Stimulated activated naive CD8-positive, alpha-beta T cell treated with anti-CD3 and anti-CD28 coated beads, Interleukin-15, Interleukin-2, amounts not matched to agents 100 ng/mL and 50 ng/mL, for 24 hours (primary cell): ENCODE results near the gene ABTB2.

Experiments
- H3K27ac Mint-ChIP-seq: one replicate; pipeline ENCODE4 v1.8.0; 2021; ENCODE audit warnings: mild to moderate bottlenecking, mixed read lengths
- H3K27me3 Mint-ChIP-seq: one replicate; pipeline ENCODE4 v1.8.0; 2021; ENCODE audit warnings: mixed read lengths
- H3K36me3 Mint-ChIP-seq: one replicate; pipeline ENCODE4 v1.8.0; 2021; ENCODE audit warnings: low read depth, mixed read lengths
- H3K4me1 Mint-ChIP-seq: one replicate; pipeline ENCODE4 v1.8.0; 2021; ENCODE audit warnings: low read depth, mixed read lengths
- H3K4me3 Mint-ChIP-seq: one replicate; pipeline ENCODE4 v1.8.0; 2021; ENCODE audit warnings: mild to moderate bottlenecking, mixed read lengths
- H3K9me3 Mint-ChIP-seq: one replicate; pipeline ENCODE4 v1.8.0; 2021; ENCODE audit warnings: mixed read lengths

Gene ABTB2

DNA sequence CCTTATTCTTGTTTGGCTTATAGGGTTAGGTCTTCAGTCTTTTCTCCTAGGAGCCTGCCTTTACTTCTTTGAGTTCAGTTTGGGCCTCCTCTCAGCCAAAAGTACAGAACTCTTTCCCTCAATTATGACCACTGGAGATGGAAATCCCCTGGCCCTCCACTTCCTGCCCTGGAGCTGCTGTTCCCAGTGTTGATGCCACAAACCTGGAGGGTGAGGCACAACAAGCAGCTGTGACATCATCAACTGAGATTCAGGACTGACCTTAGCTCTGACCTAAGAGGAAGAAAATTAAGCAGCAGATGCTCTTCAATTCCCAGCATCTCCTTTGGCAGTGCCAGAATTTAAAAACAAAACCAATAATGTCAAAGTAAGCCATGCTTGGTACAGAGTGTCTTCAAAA, 3.0 kb downstream of the ABTB2 start:
- Mint-ChIP-seq H3K36me3 (peaks cover 7% of the 10 kb centered on the region), H3K4me1 (peaks cover 28% of the 10 kb centered on the region), H3K4me3 (peak overlapping the region; percentile 60), H3K27ac (no peak overlapping the region), H3K9me3 (no peaks in the 10 kb centered on the region), H3K27me3 (peaks cover 52% of the 10 kb centered on the region)

GRCh38 chr11:34353881-34354280, 3.9 kb downstream of the ABTB2 start:
- peaks cover 7% of the 10 kb centered on the region for H3K36me3 Mint-ChIP-seq
- H3K4me3 Mint-ChIP-seq = no peak overlapping the region
- peaks cover 24% of the 10 kb centered on the region for H3K4me1 Mint-ChIP-seq
- H3K27me3 Mint-ChIP-seq = peaks cover 56% of the 10 kb centered on the region
- H3K27ac Mint-ChIP-seq = no peak overlapping the region
- no peaks in the 10 kb centered on the region for H3K9me3 Mint-ChIP-seq

DNA sequence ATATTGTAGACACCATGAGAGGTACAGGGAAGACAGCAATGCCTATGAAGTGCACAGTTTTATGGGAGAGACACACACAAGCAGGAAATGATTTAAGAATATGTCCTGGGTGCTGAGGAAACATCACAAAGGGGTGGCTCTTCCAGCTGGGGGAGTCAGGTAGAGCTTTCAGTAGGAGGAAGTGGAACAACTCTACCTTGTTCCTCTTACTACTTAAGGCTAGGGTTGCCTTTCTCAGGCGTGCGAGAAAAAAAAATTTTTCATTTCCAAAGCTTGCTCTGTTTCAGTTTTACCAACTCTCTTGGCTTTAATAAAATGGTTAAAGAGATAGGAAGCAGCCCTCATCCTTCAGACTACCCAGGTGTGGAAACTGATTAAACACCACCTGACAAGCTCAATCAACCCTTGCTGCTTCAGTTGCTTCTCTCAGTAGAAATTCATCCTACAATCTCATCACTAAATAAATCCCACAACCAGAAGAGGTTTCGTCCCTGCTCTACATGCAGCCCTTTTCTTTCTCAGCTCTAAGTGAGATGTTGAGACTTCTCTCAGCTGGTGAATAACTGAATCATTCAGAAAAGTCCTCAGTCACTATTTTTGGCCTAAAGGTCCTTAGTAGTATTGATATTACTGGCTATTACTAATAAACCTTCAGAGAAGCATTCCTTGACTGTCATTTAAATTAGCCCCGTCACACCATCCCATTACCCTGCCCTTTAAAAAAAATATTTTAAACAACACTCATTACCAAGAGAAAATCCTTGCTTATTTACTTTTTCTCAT, 5.9 kb downstream of the ABTB2 start:
- Mint-ChIP-seq H3K4me3 (no peak overlapping the region), H3K27me3 (peaks cover 59% of the 10 kb centered on the region), H3K4me1 (peaks cover 20% of the 10 kb centered on the region), H3K36me3 (peaks cover 7% of the 10 kb centered on the region), H3K9me3 (no peaks in the 10 kb centered on the region), H3K27ac (no peak overlapping the region)

GRCh38 chr11:34351051-34351450, 6.8 kb downstream of the ABTB2 start:
- H3K4me3 Mint-ChIP-seq = no peak overlapping the region
- H3K9me3 Mint-ChIP-seq = no peaks in the 10 kb centered on the region
- H3K36me3 Mint-ChIP-seq = peaks cover 7% of the 10 kb centered on the region
- peaks cover 52% of the 10 kb centered on the region for H3K27me3 Mint-ChIP-seq
- no peak overlapping the region for H3K27ac Mint-ChIP-seq
- peaks cover 13% of the 10 kb centered on the region for H3K4me1 Mint-ChIP-seq

- no peak overlapping the region for H3K27ac Mint-ChIP-seq
- H3K4me1 Mint-ChIP-seq = peaks cover 3% of the 10 kb centered on the region
- H3K9me3 Mint-ChIP-seq = no peaks in the 10 kb centered on the region
- H3K4me3 Mint-ChIP-seq = no peak overlapping the region
- peaks cover 4% of the 10 kb centered on the region for H3K36me3 Mint-ChIP-seq
- H3K27me3 Mint-ChIP-seq = peaks cover 45% of the 10 kb centered on the region
These were observed 7.9 kb downstream of the ABTB2 start for GRCh38 chr11:34349882-34350281.

- peaks cover 38% of the 10 kb centered on the region for H3K27me3 Mint-ChIP-seq
- no peaks in the 10 kb centered on the region for H3K36me3 Mint-ChIP-seq
- H3K4me1 Mint-ChIP-seq = no peaks in the 10 kb centered on the region
- no peaks in the 10 kb centered on the region for H3K9me3 Mint-ChIP-seq
- no peak overlapping the region for H3K4me3 Mint-ChIP-seq
- no peak overlapping the region for H3K27ac Mint-ChIP-seq
These were observed 8.9 kb downstream of the ABTB2 start for GRCh38 chr11:34348919-34349318.

GRCh38 chr11:34348096-34348495, 9.7 kb downstream of the ABTB2 start:
- no peaks in the 10 kb centered on the region for H3K4me1 Mint-ChIP-seq
- no peaks in the 10 kb centered on the region for H3K36me3 Mint-ChIP-seq
- H3K27ac Mint-ChIP-seq = no peak overlapping the region
- peaks cover 32% of the 10 kb centered on the region for H3K27me3 Mint-ChIP-seq
- H3K9me3 Mint-ChIP-seq = no peaks in the 10 kb centered on the region
- no peak overlapping the region for H3K4me3 Mint-ChIP-seq

- Mint-ChIP-seq H3K27me3 (peaks cover 18% of the 10 kb centered on the region), H3K36me3 (no peaks in the 10 kb centered on the region), H3K9me3 (no peaks in the 10 kb centered on the region), H3K4me3 (no peak overlapping the region), H3K27ac (no peak overlapping the region), H3K4me1 (no peaks in the 10 kb centered on the region)
These were observed 11.3 kb downstream of the ABTB2 start for GRCh38 chr11:34346551-34346950.

- no peaks in the 10 kb centered on the region for H3K4me1 Mint-ChIP-seq
- no peaks in the 10 kb centered on the region for H3K36me3 Mint-ChIP-seq
- H3K27ac Mint-ChIP-seq = no peak overlapping the region
- no peaks in the 10 kb centered on the region for H3K9me3 Mint-ChIP-seq
- no peak overlapping the region for H3K4me3 Mint-ChIP-seq
- peaks cover 14% of the 10 kb centered on the region for H3K27me3 Mint-ChIP-seq
These were observed 11.8 kb downstream of the ABTB2 start for GRCh38 chr11:34345991-34346480.

- H3K4me3 Mint-ChIP-seq = no peak overlapping the region
- H3K9me3 Mint-ChIP-seq = no peaks in the 10 kb centered on the region
- peaks cover 14% of the 10 kb centered on the region for H3K27me3 Mint-ChIP-seq
- no peaks in the 10 kb centered on the region for H3K36me3 Mint-ChIP-seq
- H3K27ac Mint-ChIP-seq = no peak overlapping the region
- H3K4me1 Mint-ChIP-seq = no peaks in the 10 kb centered on the region
These were observed 12.3 kb downstream of the ABTB2 start for GRCh38 chr11:34345540-34345876.

- H3K36me3 Mint-ChIP-seq = no peaks in the 10 kb centered on the region
- H3K27me3 Mint-ChIP-seq = peaks cover 14% of the 10 kb centered on the region
- peaks cover under 1% of the 10 kb centered on the region for H3K4me1 Mint-ChIP-seq
- no peak overlapping the region for H3K4me3 Mint-ChIP-seq
- H3K9me3 Mint-ChIP-seq = no peaks in the 10 kb centered on the region
- H3K27ac Mint-ChIP-seq = no peak overlapping the region
These were observed 12.9 kb downstream of the ABTB2 start for GRCh38 chr11:34344768-34345539.

DNA sequence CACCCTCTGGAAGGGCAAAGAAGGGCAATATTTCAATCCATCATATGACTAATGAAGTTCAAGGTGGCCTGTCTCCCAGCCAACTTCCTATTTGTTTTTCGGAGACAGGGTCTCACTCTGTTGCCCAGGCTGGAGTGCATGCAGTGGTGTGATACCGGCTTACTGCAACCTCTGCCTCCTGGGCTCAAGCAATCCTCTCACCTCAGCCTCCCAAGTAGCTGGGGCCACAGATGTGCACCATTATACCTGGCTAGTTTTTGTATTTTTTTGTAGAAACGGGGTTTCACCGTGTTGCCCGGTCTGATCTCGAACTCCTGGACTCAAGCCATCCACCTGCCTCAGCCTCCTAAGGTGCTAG, 13.4 kb downstream of the ABTB2 start:
- H3K9me3 Mint-ChIP-seq = no peaks in the 10 kb centered on the region
- no peaks in the 10 kb centered on the region for H3K36me3 Mint-ChIP-seq
- peaks cover 10% of the 10 kb centered on the region for H3K27me3 Mint-ChIP-seq
- H3K4me3 Mint-ChIP-seq = no peak overlapping the region
- H3K27ac Mint-ChIP-seq = no peak overlapping the region
- peaks cover 6% of the 10 kb centered on the region for H3K4me1 Mint-ChIP-seq

- Mint-ChIP-seq H3K4me1 (peaks cover 13% of the 10 kb centered on the region), H3K4me3 (no peak overlapping the region), H3K36me3 (no peaks in the 10 kb centered on the region), H3K9me3 (no peaks in the 10 kb centered on the region), H3K27me3 (peaks cover 8% of the 10 kb centered on the region), H3K27ac (no peak overlapping the region)
These were observed 14.1 kb downstream of the ABTB2 start for GRCh38 chr11:34343686-34344085.

DNA sequence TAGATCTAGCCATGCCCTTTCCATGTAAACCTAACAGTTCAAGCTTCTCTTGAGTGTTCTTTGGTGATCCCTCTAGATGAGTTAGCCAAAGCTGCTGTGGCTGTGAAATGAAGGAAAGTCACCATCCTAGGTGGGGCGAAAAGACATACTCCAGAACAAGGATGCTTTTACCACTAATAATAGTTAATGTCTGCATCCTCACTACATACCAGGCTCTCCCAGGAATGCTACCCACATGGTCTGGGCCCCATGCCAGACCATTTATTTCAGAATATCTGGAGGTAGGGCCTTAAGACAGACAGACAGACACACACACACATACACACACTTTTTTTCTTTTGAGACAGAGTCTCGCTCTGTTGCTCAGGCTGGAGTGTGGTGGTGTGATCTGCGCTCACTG, 14.7 kb downstream of the ABTB2 start:
- no peaks in the 10 kb centered on the region for H3K36me3 Mint-ChIP-seq
- no peak overlapping the region for H3K4me3 Mint-ChIP-seq
- no peaks in the 10 kb centered on the region for H3K9me3 Mint-ChIP-seq
- H3K27ac Mint-ChIP-seq = no peak overlapping the region
- peaks cover 14% of the 10 kb centered on the region for H3K4me1 Mint-ChIP-seq
- peaks cover 5% of the 10 kb centered on the region for H3K27me3 Mint-ChIP-seq

GRCh38 chr11:34341931-34342533, 15.8 kb downstream of the ABTB2 start:
- Mint-ChIP-seq H3K27me3 (peaks cover 4% of the 10 kb centered on the region), H3K9me3 (no peaks in the 10 kb centered on the region), H3K4me1 (peaks cover 14% of the 10 kb centered on the region), H3K36me3 (no peaks in the 10 kb centered on the region), H3K4me3 (no peak overlapping the region), H3K27ac (no peak overlapping the region)
